DMS114 treated with DMSO at 0.1 percent for 48 hours (cell line): ENCODE data around the gene PID1.
"Not testable (repeated sequence)": the region's sequence is repeated elsewhere in the genome, so short reads cannot be mapped to it uniquely, and the experiment has no call there.

Source experiments
- DNase-seq: peaks from one replicate; lab custom pipeline; 2025; ENCODE audit not compliant: unreplicated experiment; lab: John Stamatoyannopoulos, UW

Gene PID1

GRCh38 chr2:229220254-229220653 is 50.8 kb downstream of the PID1 start:
- DNase-seq = no peak

- no peak for DNase-seq
Measured at GRCh38 chr2:229218329-229218921, 52.7 kb downstream of the PID1 start.

- DNase-seq = no peak
Measured at GRCh38 chr2:229212241-229212640, 58.8 kb downstream of the PID1 start.

- no peak for DNase-seq
Measured at GRCh38 chr2:229210641-229211040, 60.4 kb downstream of the PID1 start.

- DNase-seq = no peak
Measured at GRCh38 chr2:229206548-229206947, 64.5 kb downstream of the PID1 start.

GRCh38 chr2:229205704-229206103 is 65.4 kb downstream of the PID1 start:
- no peak for DNase-seq

- DNase-seq = no peak
Measured at GRCh38 chr2:229202646-229203045, 68.4 kb downstream of the PID1 start.

- no peak for DNase-seq
Measured at GRCh38 chr2:229201521-229201920, 69.6 kb downstream of the PID1 start.

- DNase-seq = no peak
Measured at GRCh38 chr2:229199267-229199666, 71.8 kb downstream of the PID1 start.

GRCh38 chr2:229196448-229196847 is 74.6 kb downstream of the PID1 start:
- DNase-seq = no peak

- DNase-seq = no peak
Measured at GRCh38 chr2:229195346-229195947, 75.6 kb downstream of the PID1 start.

- DNase-seq = no peak
Measured at GRCh38 chr2:229193281-229193680, 77.8 kb downstream of the PID1 start.

- DNase-seq = no peak
Measured at GRCh38 chr2:229191413-229191812, 79.7 kb downstream of the PID1 start.

GRCh38 chr2:229187123-229187522 is 84.0 kb downstream of the PID1 start:
- DNase-seq = not testable (repeated sequence)

- no peak for DNase-seq
Measured at GRCh38 chr2:229181641-229182040, 89.4 kb downstream of the PID1 start.

GRCh38 chr2:229180658-229181057 is 90.4 kb downstream of the PID1 start:
- DNase-seq = no peak

- DNase-seq = no peak
Measured at GRCh38 chr2:229179628-229180027, 91.5 kb downstream of the PID1 start.

GRCh38 chr2:229178706-229179105 is 92.4 kb downstream of the PID1 start:
- no peak for DNase-seq

GRCh38 chr2:229178117-229178516 is 93.0 kb downstream of the PID1 start:
- DNase-seq = no peak

GRCh38 chr2:229176136-229176535 is 95.0 kb downstream of the PID1 start:
- no peak for DNase-seq

- DNase-seq = no peak
Measured at GRCh38 chr2:229175497-229175863, 95.6 kb downstream of the PID1 start.

- DNase-seq = no peak
Measured at GRCh38 chr2:229174794-229175496, 96.1 kb downstream of the PID1 start.
